Ureter (tissue), 1 donor: ENCODE results near the gene PRKCG. TPM values are rescaled to one million over a fixed set of nuclear protein-coding genes. Genes with fewer than 3 reads are reported as not detected.

Experiments
- DNase-seq: peaks from one replicate; pipeline ENCODE4 v3.0.0-alpha.2; 2020; ENCODE audit warnings: low spot score
- total RNA-seq: library from RNA; stranded (reverse); gene quantifications from one replicate; pipeline ENCODE4 v1.2.4, GENCODE V29; 2023
- donor health status: DM: yes; HTN: yes; CAD: no.

PRKCG gene
- total RNA-seq, 1 donor from 2014 or later = not detected

DNA sequence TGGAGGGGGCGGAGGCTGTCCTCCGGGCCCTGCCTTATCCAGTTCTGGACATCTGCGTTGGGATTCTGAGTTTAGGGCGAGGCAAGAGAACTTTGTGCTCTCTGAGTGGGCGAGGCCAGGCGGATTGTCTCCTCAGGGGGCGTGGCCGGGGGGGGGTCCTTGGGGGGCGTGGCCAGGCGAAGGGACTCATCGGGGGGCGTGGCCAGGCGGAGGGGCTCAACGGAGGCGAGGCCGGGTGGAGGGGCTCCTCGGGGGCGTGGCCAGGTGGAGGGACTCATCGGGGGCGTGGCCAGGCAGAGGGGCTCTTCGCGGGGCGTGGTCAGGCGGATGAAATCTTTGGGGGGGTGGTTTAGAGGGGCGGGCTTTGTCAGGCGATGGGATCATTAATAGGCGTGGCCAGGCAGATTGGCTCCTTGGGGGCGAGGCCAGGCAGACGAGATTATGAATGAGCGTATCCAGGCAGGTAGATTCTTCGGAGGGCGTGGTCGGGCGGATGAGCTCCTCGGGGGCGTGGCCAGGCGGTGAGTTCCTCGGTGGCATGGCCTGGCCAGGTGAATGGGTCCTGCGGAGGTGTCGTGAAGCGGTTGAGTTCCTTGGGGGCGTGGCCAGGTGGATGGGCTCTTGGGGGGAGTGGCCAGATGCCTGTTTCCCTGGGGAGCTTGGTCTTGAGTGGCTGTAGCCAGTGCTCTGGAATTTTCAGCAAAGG lies 16.8 kb downstream of the PRKCG start:
- DNase-seq = no peak

DNA sequence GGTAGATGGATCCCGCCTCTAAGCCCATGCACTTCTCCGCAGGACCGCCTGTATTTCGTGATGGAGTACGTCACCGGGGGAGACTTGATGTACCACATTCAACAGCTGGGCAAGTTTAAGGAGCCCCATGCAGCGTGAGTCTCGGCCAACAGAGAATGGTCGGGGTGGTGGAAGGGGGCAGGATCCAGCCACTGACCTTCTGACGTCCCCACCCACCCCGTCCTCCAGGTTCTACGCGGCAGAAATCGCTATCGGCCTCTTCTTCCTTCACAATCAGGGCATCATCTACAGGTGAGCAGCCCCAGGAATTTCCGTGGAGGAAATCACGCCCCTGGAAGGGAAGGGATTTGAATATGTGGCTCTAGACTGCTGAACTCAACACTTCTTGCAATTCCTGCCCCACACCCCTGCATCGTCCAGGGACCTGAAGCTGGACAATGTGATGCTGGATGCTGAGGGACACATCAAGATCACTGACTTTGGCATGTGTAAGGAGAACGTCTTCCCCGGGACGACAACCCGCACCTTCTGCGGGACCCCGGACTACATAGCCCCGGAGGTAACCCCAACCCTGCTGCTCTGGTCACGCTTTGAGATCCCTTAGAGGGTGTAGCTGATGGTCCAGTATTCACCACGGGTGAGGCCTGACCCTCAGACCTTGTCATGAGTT lies 18.3 kb downstream of the PRKCG start:
- no peak for DNase-seq

DNA sequence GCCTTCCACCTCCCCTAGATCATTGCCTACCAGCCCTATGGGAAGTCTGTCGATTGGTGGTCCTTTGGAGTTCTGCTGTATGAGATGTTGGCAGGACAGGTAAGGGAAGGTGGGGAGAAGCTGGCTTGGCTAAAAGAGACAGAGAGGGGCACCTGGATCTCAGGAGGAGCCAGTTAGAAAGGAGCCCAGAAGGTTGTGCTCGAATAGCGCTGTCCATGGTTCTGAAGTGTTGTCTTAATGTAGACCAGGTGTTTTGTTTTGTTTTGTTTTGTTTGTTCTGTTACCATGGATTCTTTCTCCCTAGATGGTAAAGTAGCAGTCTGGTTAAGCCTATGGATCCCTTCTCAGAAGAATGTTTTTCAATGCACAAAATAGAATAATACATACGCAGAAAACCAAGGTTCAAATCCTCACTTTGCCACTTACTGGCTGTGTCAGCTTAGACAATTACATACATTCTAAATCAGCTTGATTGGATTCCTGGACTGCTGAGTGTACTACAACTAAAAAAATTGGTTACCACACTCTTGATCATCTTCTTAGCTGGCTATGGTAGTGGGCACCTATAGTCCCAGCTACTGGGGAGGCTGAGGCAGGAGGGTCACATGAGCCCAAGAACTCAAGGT lies 21.2 kb downstream of the PRKCG start:
- DNase-seq = no peak

DNA sequence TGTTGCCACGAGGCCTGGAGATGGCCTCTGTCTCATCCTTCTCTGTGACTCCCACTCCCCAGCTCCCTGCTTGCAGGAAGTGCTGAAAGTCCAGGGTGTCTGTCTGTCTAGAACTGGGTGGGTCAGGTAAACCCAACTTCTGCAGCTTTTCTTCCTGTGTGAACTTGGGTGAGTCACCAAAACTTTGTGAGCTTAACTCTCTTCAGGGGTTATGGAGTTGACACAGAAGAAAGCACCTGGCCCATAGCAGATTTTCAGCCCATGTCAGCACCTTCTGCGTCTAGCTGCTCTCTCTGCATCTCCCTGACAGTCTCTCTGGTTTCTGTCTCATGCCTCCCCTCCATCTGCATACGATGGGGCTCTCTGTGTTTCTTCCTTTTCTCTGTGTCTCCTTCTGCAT lies 22.9 kb downstream of the PRKCG start:
- DNase-seq = no peak

DNA sequence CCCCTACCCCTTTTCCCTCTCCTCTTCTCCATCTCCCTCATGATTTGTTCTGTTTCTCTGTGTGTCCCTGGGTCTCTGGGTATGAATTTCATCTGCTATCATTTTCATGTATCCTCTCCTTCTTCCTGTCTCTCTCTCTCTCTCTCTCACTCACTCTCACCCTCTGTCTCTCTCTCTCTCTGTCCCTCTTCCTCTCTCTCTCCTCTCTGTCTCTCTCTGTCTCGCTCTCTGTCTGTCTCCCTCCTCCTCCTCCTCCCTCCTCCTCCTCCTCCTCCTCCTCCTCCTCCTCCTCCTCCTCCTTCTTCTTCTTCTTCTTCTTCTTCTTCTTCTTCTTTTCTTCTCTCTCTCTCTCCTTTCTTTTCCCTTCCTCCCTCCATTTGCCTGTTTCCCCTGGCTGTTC lies 23.8 kb downstream of the PRKCG start:
- DNase-seq = no peak

DNA sequence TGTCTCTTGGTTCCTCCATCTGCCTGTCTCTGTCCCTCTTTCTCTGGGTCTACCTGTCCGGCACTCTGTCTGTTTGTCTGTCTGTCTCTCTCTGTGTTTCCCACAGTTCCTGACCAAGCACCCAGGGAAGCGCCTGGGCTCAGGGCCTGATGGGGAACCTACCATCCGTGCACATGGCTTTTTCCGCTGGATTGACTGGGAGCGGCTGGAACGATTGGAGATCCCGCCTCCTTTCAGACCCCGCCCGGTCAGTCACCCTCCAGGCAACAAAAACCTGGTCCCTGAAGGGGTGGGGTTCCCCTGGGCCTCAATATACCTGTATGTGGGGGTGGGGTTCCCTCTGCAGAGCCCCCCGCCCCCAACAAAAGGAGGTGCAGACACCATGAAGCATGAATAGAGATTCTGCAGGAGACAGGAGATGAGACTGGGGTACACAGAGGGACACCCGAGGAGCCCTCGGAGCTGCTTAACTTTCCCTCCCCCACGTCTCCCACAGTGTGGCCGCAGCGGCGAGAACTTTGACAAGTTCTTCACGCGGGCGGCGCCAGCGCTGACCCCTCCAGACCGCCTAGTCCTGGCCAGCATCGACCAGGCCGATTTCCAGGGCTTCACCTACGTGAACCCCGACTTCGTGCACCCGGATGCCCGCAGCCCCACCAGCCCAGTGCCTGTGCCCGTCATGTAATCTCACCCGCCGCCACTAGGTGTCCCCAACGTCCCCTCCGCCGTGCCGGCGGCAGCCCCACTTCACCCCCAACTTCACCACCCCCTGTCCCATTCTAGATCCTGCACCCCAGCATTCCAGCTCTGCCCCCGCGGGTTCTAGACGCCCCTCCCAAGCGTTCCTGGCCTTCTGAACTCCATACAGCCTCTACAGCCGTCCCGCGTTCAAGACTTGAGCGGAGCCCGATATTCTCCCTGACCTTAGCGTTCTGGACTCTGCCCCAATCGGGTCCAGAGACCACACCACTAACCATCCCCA lies 24.5 kb downstream of the PRKCG start:
- DNase-seq = no peak

DNA sequence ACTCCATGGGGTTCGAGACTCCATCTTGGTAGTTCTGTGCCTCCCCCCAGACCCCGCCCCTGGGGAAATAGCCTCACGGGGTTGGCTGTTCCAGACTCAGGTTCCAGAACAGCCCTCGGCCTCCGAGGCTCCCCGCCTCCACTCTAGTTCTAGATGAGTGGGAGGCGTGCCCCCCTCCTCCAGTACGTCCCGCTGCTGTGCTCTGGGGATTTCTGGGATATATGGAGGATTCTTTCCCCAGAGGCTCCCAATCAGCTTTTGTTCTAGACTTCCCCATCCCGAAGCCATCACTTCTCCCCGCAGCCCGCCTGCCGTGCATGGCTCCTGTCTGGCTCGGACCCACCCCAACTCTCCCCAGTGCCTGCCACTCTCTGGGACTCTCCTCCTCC lies 25.2 kb downstream of the PRKCG start:
- no peak for DNase-seq

DNA sequence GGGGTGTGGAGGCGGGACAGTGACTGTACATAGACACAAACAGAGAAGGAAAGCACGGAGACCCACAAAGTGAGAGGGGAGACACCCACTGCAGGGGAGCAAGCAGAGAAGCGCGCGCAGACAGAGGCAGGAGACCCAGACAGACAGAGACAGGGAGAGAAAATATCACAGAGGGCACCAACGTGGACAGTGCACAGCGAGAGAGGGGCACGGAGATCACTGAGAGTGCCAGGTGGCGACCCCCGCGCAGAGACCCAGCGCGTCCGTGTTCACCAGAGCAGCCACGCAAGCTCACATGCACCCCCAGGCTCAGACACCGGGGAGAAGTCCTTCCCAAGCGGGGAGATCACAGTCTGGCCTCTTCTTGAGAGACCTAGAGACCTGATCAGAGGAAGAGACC lies 25.7 kb downstream of the PRKCG start:
- no peak for DNase-seq

DNA sequence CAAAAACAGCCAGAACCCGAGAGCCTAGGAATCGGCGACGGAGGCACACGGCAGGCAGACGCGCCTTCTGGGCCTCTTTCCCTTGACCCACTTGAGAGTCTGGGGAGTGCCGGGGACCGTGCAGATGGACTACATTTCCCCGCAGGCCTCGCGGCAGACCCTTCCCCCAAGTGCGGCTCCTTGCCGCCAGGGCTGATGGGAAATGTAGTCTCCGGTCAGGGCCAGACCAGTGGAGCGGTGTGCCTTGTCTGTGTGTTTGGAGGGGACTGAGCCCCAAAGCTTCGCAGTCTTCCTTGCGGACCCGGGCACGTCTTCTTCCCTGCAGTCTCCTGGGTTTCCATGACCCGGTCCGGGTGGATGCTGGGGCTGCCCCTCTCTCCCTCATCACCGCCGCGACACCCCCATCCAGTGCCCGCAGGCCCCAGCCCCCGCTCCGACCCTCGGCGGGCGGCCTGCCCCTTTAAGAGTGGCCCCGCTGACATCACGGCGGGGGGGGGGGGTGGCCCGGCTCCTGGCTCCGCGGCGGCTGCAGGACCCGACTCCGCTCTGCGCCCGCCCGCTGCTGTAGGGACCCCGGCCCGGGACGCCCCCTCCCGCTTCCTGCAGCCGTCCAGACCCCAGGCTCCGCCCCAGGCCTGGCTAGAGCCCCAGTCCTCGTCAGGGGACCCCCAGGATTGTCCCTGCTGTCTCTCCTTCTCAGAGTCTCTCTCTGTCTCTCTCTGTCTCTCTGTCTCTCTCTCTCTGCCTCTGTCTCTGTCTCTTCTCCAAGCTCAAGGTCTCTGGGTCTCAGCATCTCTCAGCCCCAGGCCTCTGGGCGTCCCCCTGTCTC lies 26.3 kb downstream of the PRKCG start:
- no peak for DNase-seq

DNA sequence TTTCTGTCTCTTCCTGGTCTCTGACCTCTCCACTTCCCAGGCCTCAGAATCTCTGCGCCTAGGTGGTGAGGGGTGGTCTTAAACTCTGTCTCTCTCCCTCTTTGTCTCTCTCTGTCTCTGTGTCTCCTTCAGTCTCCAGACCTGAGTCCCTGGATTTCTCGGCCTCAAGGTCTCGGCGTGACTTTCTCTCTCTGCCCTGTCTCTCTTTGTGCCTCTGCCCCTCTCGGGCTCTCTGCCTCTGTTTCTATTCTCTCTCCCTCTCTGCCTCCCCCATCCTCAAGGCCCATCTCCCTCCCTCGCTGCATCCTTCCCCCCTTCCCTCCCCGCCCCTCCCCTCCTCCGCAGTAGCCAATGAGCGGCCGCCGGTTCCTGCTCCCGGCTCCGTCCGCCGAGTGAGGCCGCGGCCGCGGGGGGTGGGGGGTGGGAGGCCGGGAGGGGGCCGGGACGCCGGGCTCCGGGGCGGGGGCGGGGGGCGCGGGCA lies 27.0 kb downstream of the PRKCG start, which contains the start of gene CACNG7:
Gene CACNG7, plus strand, starts transcription at position 344 of the 481 bp plus-strand sequence. CDS start 3,554 bp downstream, outside the sequence.
- no peak for DNase-seq

DNA sequence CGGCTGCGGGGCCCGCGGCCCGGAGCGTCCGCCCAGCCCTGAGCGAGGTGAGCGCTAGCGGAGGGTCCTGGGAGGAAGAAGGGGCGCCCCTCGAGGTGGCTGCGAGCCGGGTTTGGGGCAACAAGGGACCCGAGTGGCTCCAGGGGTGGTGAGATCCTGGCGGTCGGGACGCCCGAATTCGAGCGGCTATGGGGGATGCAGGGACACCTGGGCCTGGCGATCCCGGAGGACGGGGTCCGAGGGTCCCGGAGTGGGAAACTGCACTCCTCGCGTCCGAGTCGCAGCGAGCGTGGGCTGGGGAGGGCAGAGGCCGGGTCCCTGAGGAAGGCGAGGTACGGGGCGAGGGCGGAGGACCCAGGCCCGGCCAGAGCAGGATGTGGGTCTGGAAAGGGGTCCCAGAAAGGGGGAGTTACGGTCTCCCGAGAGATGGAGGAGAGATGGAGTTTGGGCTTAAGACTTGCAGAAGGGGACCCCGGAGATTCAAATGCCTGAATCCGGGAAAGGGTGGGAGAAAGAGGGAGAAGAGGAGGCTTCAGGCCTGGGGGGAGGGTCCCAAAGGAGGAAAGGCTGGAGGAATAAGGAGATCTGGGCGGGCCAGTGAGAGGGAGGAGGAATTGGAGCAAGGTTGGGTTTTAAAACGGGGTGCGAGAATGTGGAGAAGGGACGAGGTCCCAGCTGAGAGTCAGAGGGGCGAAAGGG lies 27.6 kb downstream of the PRKCG start:
- DNase-seq = no peak

DNA sequence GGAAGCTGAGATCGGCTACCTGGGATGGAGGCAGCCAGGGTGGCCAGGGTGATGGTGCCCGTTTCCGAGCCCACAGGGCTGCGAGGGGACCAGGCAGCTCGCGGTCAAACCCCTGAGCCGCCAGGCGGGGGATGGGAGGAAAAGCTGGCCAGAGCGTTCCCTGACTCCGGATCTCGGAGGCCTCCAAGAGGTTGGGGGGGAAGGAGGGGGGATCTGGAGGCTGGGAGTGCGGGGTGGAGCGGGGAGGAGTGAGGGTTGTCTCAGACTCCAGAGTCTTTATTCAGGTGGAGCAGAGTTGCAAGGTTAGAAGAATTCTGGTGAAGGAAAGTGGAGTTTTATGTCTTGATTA lies 28.1 kb downstream of the PRKCG start:
- no peak for DNase-seq

DNA sequence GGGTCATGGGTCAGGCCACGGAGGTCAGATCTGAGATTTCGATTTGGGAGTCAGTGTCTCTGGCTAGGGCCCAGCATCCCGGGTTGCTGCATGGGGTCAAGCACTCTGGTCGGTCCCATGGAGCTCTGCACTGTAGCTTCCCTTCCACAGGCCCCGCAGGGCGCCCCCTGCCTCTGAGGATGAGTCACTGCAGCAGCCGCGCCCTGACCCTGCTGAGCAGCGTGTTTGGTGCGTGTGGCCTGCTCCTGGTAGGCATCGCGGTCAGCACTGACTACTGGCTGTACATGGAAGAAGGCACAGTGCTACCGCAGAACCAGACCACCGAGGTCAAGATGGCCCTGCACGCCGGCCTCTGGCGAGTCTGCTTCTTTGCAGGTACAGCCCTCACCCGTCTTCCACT lies 30.7 kb downstream of the PRKCG start:
- DNase-seq = no peak

DNA sequence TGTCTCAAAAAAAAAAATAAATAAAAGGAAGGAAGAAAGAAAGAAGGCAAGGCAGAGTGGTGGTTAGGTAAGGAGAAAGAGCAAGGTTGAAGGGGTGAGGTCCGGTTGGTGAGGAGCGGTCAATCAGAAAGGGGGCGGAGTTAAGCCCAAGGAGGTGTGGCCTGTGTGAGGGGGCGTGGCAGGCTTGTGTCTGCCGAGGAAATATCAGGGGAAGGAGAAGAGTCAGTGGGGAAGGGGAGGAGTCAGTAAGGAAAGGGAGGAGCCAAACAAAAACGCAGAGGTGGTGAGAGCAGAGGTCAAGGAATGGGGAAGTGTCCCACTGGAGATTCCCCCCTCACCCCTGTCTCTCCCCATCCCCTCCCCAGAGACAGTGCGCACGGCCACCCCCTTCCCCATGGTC lies 33.0 kb downstream of the PRKCG start:
- no peak for DNase-seq

DNA sequence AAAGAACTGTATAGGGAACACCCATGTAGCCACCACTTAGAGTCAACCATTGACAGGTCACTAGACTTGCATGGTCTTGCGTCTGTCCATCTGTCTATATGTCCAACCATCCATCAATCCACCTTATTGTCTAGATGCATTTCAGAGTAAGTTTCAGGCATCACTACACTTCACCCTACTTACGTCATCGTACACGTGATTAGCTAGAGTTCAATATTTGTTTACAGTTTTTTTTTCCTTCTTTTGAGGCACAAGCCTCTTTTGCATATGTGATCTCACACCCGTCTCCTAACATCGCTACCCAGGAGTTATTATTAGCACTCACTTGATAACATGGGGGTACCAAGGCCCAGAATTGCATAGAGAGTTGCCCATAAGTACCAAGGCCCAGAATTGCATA lies 34.0 kb downstream of the PRKCG start:
- no peak for DNase-seq

DNA sequence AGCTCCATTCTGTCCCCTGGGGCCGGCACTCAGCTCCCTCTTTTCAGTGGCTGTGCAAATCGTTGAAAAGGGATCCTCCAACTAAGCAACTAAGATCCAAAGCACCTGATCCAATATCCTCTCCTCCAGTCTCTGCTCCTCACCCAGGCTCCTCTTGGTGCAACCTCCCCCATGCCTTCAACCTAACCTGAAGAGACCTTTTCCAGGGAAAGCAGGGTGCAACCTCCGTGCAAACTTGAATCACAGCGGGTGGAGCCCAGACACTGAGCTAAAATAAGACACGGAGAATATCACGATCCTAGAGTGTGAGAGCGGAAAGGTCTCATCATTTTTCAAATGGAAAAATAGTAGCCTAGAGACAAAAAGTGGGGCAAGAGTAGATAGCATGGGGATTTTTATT lies 35.4 kb downstream of the PRKCG start:
- DNase-seq = no peak

DNA sequence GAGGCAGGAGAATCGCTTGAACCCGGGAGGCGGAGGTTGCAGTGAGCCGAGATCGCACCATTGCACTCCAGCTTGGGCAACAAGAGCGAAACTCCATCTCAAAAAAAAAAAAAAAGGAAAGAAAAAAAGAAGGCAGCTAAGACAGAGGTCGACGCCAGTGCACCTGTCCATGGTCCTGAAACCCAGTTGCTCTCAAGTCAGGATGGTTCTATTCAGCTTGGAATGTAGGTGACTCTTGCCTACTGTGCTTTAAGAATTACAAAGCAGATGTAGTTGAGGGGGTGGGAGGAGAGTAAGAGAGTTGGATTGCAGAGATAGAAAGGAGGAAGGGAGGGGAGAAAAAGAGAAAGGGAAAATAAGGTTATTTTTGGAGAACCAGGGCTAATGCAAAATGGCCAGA lies 45.7 kb downstream of the PRKCG start:
- no peak for DNase-seq

DNA sequence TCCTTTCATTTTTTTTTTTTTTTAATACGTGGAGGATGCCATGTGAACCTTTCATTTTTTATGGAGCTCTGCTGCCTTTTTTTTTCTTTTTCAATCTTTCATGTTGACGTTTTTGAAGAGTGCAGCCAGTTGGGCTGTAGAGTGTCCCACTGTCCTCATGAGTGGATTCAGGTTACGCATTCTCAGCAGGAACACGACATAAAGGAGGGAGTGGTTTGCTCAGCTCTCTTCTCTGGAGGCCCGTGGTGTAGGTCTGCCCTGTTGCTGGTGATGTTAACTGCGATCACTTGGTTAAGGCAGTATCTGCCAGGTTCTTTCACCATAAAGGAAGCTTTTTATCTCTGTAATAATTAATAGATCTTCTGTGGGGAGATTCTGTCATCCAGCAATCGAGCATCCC lies 54.0 kb downstream of the PRKCG start:
- DNase-seq = no peak

DNA sequence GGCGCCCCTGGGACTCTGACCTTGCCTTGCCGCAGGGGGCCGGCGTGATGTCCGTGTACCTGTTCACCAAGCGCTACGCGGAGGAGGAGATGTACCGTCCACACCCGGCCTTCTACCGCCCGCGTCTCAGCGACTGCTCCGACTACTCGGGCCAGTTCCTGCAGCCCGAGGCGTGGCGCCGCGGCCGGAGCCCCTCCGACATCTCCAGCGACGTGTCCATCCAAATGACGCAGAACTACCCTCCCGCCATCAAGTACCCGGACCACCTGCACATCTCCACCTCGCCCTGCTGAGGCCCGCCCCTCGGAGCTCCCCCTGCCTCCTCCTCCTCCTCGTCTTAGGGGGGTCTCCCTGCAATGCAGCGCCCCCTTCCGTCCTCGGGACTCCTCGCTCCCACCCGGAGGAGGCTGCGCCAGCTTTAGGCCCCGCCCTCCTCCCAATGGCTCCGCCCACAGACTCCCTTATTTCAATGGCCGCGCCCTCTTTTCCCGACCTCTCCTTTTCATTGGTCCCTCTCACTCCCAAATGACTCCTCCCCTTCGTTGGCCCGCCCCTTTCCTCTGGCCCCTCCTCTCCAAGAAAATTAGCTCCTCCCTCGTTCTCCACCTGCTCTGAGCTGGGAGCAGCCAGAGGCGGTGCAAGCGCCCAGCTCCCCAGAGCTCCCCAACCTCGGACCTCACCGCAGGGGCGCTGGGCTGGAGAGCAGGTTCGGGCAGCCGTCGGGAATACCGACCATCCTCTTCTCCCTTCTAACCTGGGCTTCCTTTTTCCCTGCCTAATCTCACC lies 60.2 kb downstream of the PRKCG start:
- no peak for DNase-seq

DNA sequence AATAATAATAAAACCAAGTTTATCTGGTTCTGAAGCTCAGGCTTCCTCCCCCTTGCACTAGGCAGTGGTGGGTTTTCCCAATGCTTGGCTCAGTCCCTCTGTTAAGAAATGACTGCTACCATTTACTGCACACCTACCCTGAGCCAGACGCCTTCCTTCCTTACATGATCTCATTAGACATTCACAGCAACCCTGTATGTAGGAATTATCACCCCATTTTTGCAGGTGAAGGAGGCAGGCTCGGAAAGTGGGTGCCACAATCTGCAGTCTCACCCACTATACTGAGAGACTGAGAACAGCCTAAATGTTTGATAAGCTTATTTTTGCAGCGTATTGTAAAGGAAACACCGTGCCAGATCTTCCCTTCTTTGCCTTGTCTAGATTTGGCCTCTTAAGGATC lies 62.4 kb downstream of the PRKCG start:
- no peak for DNase-seq
